Retinal pigment epithelial cell (primary cell): ENCODE data around the gene ZNF521.

Experiments
- DNase-seq: peaks from one replicate; pipeline ENCODE4 v3.0.0-alpha.2; 2010; ENCODE audit warnings: low read depth
- H3K4me3 ChIP-seq: 2 replicates; pipeline ENCODE4 v1.5.1; 2011; ENCODE audit warnings: mild to moderate bottlenecking, low read length, control low read depth, moderate library complexity
- TF ChIP-seq, protein P1 (sequence below): conservative IDR thresholded peaks from 2 replicates; pipeline ENCODE4 v1.5.1; 2011; ENCODE audit warnings: low read depth, low read length, control low read depth, inconsistent platforms

The ZNF521 gene

DNA sequence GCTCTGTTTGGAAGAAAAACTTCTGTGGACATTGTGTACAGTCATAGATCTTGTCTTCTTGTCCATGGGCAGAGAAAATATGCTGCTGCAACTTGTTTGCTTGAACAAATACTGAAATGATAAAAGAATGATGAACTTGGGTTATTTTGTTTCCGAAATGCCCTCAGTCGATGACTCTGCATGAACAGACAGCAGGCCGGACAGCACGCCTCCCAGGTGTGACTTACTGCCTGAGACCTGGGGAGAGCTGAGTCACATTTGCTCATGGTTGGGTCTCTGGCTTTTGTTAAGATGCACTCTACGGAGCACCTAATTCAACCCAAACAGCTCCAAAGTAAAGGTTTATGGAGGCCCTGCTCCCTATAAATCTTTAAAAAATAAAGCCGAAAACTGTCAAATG is 262.5 kb downstream of the ZNF521 start:
- no peak for DNase-seq
- TF ChIP-seq, protein P1, sequence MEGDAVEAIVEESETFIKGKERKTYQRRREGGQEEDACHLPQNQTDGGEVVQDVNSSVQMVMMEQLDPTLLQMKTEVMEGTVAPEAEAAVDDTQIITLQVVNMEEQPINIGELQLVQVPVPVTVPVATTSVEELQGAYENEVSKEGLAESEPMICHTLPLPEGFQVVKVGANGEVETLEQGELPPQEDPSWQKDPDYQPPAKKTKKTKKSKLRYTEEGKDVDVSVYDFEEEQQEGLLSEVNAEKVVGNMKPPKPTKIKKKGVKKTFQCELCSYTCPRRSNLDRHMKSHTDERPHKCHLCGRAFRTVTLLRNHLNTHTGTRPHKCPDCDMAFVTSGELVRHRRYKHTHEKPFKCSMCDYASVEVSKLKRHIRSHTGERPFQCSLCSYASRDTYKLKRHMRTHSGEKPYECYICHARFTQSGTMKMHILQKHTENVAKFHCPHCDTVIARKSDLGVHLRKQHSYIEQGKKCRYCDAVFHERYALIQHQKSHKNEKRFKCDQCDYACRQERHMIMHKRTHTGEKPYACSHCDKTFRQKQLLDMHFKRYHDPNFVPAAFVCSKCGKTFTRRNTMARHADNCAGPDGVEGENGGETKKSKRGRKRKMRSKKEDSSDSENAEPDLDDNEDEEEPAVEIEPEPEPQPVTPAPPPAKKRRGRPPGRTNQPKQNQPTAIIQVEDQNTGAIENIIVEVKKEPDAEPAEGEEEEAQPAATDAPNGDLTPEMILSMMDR = no peak
- H3K4me3 ChIP-seq = no peak overlapping the region

DNA sequence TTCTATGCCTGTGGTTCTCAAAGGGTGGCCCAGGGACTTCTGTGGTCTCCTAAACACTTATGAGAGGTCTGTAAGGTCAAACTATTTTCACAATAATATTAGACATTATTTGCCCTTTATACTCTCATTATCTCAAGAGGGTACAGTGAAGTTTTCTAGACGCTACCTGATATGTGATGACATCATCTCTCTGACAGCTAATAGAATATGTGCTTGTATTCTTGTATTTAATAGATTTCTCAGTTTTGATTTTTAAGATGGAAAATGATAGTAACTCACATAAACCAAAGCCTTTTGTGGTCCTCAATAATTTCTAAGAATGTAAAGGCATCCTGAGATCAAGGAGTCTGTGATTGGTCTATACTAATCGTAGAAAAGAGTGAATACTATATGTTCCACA is 265.1 kb downstream of the ZNF521 start:
- no peak for DNase-seq
- TF ChIP-seq, protein P1 = no peak
- no peak overlapping the region for H3K4me3 ChIP-seq

DNA sequence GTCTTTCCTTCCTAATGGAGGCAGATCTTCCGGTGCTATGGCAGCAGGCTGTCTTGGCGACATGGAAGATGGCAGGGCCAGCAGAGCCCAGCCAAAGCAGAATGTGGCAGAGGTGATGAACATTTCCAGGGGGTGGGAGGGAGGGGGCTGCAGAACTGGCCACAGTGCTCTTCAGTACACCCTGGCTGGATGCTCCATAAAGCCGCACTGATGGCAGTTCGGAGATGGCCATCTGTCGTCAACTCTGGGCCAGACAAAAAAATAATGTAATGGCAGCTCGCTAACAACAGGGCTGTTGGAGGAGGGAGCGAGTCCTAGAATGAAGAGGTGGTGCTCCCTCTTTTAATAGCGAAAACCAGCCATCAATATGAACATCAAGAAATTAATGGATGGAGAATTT is 271.0 kb downstream of the ZNF521 start:
- no peak overlapping the region for H3K4me3 ChIP-seq
- no peak for DNase-seq
- TF ChIP-seq, protein P1 = no peak

DNA sequence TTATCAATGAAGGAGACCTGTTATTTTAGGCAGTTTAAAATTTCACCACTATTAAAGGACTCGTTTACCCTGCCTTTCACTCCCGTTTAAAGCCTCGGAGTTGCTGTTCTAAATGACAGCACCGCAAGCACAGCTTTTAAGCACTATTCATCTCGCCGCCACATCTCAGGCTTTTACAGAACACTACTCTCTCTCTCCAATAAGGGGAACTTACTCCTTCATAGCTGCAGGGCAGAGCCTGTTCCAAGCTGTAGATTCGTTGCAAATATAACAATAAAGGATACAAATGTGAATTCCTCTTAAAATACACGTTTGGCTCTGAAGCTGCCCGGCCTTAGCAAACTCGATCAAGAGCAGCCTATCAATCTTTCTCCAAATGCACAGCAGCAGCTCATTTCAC is 271.8 kb downstream of the ZNF521 start:
- TF ChIP-seq, protein P1 = no peak
- no peak overlapping the region for H3K4me3 ChIP-seq
- no peak for DNase-seq

DNA sequence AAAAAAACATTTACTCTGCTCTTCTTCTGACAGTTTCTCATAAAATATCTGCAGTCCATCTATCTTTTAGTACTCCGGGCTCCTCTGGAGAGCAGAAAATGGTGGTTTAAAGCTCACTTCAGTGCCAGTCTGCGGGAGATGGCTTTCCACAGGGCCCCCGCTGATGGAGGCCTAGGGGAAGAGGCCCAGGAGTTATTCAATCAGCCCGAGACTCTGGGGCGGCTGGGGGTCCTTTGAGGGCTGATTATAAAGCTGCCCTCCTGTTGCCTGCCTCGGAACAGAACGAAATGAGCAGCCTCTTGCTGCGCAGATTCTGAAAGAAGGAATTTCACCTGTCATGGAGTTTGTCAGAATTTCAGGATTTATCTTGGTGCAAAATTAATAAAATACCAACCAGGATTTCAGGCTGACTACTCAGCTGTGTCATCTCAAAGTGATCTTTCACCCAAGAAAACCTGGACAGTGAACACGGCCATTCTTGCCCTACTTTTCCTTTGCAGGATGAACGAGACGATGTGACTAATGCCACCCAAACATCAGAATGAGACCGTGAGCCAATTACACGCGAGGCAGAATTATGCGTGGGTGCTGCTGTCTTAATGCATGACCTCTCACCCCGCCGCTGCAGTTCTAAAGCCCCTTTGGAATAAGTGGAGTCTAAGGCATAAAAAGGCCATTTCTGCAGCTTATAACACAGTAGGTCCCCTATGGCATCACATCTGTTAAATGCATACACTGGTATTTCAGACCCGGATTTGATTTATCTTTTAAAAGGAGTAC is 273.8 kb downstream of the ZNF521 start:
- TF ChIP-seq, protein P1 = no peak
- DNase-seq = no peak

DNA sequence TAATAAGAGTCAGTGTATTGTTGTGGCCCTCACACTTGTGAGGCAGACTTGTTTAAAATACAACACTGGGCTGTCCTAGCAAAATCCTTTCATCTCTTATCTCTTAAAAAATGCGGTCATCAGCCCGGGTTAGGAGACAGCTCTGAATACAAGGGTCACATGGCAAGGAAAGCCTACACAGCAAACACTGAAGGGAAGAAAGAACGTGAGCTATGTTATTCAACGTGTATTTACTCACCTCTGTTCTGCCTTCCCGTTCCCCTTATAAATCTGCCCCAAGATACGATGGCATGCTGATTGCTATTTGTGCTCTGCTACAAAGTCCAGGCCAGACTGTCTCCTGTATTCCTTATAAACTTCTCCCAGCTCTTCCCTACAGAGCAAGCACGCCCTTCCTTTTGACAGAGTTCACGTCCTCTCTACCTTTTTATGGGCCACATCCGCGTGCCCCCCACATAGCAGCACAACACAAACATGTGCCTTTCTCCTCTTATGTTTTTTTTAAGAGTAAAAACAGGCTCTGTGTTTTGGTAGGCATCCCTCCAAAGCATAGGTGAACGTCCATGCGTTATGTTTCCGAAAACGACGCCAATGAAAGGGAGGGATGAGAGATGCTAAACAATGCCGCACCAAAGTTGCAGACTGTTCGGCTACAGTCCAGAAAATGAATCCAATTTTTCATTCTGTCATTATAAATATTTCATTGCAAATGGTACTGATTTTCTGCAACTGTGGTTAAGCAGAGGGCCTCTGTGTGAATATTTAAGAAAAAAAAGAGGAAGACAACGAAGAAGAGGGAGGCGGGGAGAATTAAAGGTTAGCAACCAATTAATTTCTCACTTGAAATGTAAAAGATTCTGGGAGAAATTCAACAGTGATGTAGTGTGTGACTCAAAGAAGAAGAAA is 274.7 kb downstream of the ZNF521 start:
- TF ChIP-seq, protein P1 = no peak
- no peak for DNase-seq
- no peak overlapping the region for H3K4me3 ChIP-seq

More for the DNA sequence above, 273.8 kb downstream of the ZNF521 start:
- H3K4me3 ChIP-seq = no peak overlapping the region
